Esophagus squamous epithelium (tissue), 5 donors: Measurements from ENCODE around the gene PTPRN2. TPM values are rescaled to one million over a fixed set of nuclear protein-coding genes. Genes with fewer than 3 reads are reported as not detected.

Experiments used
- DNase-seq: peaks from one replicate; lab custom pipeline; 2025; lab: John Stamatoyannopoulos, UW
- H3K27ac ChIP-seq, 4 donors: fragments of 200-600 bp; sonication (generic); one replicate each; pipeline ENCODE4 v1.5.1; 2016 to 2019; ENCODE audit warnings: mild to moderate bottlenecking in 1 of 4
- H3K27me3 ChIP-seq, 4 donors: fragments of 200-600 bp; sonication (generic); 1 replicate in 3 of 4; 2 replicates in 1 of 4; pipeline versions ENCODE4 v1.5.1 to v1.6.0; 2017 to 2021; ENCODE audit warnings: antibody characterized with exemption in 1 of 4
- H3K36me3 ChIP-seq, 3 donors: fragments of 200-600 bp; sonication (generic); one replicate each; pipeline ENCODE4 v1.5.1; 2016 to 2019
- H3K4me1 ChIP-seq, 3 donors: fragments of 200-600 bp; sonication (generic); one replicate each; pipeline ENCODE4 v1.5.1; 2017 to 2019
- H3K4me3 ChIP-seq, 4 donors: fragments of 200-600 bp; sonication (generic); 1 replicate in 3 of 4; 2 replicates in 1 of 4; pipeline ENCODE4 v1.5.1; 2016 to 2019; ENCODE audit warnings: mild to moderate bottlenecking in 2 of 4, moderate library complexity in 1 of 4
- H3K9me3 ChIP-seq, 3 donors: fragments of 200-600 bp; sonication (generic); one replicate each; pipeline ENCODE4 v1.5.1; 2016 to 2019
- CTCF ChIP-seq, 6 experiments: fragments of 450-650 bp in 4 of 6; fragments of 200-600 bp in 2 of 6; sonication (generic) in 2 of 6; IDR thresholded peaks; one replicate each; pipeline ENCODE4 v1.5.1; 2016 to 2019; ENCODE audit warnings: antibody characterized with exemption in 6 of 6, mild to moderate bottlenecking in 4 of 6, moderate library complexity in 4 of 6
- POLR2A ChIP-seq, 4 donors: fragments of 450-650 bp; IDR thresholded peaks; one replicate each; pipeline ENCODE4 v1.6.1; 2017; ENCODE audit warnings: antibody characterized with exemption in 4 of 4, mild to moderate bottlenecking in 4 of 4, moderate library complexity in 3 of 4
- WGBS, 2 donors: methylation state at CpG; one replicate each; pipeline ENCODE4 v1.1.5; 2018; 5-methylcytosine and 5-hydroxymethylcytosine counted together
- intact Hi-C: fragments of 100-400 bp; cut with DNase I; formaldehyde crosslinking; loops from one replicate; pipeline ENCODE4 v1.15.0; 2022
- total RNA-seq, 4 donors: library from RNA; depleted of rRNA; stranded (reverse); fragments of >200 nt; gene quantifications; one replicate each; pipeline ENCODE4 v1.1.0, GENCODE V29; 2016
- donor health status: DM: yes; HTN: yes; CAD: no.

PTPRN2 gene
- total RNA-seq, 4 donors from 2014 or later, result 0.38 to 2.7 (median 1.0) TPM

DNA sequence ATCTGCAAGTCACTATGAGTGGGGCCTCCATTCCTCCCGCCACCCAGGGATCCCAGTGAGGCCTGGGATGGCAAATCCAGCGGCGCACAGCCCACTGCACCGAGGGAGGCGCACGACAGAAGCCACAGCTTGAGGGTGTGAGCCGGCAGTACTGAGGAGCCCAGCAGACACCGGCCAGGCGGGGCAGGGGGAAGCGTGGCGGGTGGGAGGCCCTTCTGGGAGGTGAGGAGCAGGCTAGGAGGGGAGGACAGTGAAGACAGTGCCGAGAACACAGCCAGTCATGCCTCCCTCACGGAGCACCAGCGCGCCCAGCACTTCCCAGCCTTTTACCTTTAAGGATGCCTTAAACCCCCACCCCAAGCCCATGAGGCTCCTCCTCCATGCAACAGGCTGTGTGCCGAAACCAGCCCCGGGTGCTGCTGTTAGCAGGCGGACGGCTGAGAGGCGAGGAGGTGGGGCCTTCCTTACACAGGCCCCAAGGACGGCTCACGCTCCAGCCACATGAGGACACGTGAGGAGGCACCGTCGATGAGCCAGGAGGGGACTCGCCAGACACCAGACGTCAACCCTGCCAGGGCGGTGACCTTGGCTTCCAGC lies 258.5 kb downstream of the PTPRN2 start:
- Histone ChIP-seq H3K4me1 (peaks cover 5 to 21% (median 6%) of the 10 kb centered on the region in 3 donors), H3K9me3 (no peaks in the 10 kb centered on the region), H3K4me3 (no peak overlapping the region), H3K27me3 (no peaks in the 10 kb centered on the region), H3K27ac (no peak overlapping the region), H3K36me3 (no peaks in the 10 kb centered on the region)
- intact Hi-C loops, result no loop called here
- WGBS, 2 donors, result 86 to 92% methylated on average over 19 to 20 of the region's 28 CpGs
- no peak for TF ChIP-seq CTCF (IDR thresholded peaks at IDR 0.05)
- no peak for TF ChIP-seq POLR2A (IDR thresholded peaks at IDR 0.05)
- no peak for DNase-seq

GRCh38 chr7:158328376-158329013 lies 259.1 kb downstream of the PTPRN2 start:
- Histone ChIP-seq H3K36me3 (no peaks in the 10 kb centered on the region), H3K9me3 (no peaks in the 10 kb centered on the region), H3K4me3 (no peak overlapping the region), H3K4me1 (peaks cover 5 to 21% (median 6%) of the 10 kb centered on the region in 3 donors), H3K27ac (no peak overlapping the region), H3K27me3 (no peaks in the 10 kb centered on the region)
- no peak for DNase-seq
- WGBS, 2 donors, result 70 to 79% methylated on average over 6 to 8 of the region's 16 CpGs
- TF ChIP-seq POLR2A (IDR thresholded peaks at IDR 0.05), result no peak
- TF ChIP-seq CTCF (IDR thresholded peaks at IDR 0.05), result no peak
- intact Hi-C loops, result no loop called here

- Histone ChIP-seq H3K9me3 (no peaks in the 10 kb centered on the region), H3K4me1 (peaks cover 5 to 21% (median 6%) of the 10 kb centered on the region in 3 donors), H3K27ac (no peak overlapping the region), H3K4me3 (no peak overlapping the region), H3K36me3 (no peaks in the 10 kb centered on the region), H3K27me3 (no peaks in the 10 kb centered on the region)
- TF ChIP-seq POLR2A (IDR thresholded peaks at IDR 0.05) (no peak), CTCF (IDR thresholded peaks at IDR 0.05) (no peak)
- DNase-seq, result no peak
- intact Hi-C loops, result no loop called here
- 0 to 50% methylated on average over 1 of the region's 5 CpGs for WGBS, 2 donors
Observed at GRCh38 chr7:158327571-158328180, 259.9 kb downstream of the PTPRN2 start.

DNA sequence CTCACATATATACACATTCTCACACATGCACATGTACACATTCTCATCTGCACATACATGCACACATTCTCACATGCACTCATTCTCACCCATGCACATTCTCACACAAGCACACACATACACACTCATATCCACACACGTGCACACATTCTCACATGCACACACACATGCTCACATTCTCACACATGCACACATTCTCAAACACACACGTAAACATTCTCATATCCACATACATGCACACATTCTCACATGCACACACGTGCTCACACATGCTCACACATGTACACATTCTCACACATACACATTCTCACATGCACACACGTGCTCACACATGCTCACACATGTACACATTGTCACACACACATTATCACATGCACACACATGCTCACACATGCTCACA lies 260.6 kb downstream of the PTPRN2 start:
- DNase-seq, result no peak
- H3K4me3 ChIP-seq, result no peak overlapping the region
- peaks cover 5 to 21% (median 6%) of the 10 kb centered on the region in 3 donors for H3K4me1 ChIP-seq
- intact Hi-C loops, result no loop called here
- WGBS, 2 donors, result 75 to 78% methylated on average over 4 of the region's 4 CpGs
- no peak overlapping the region for H3K27ac ChIP-seq
- H3K9me3 ChIP-seq, result no peaks in the 10 kb centered on the region
- TF ChIP-seq CTCF (IDR thresholded peaks at IDR 0.05) (no peak), POLR2A (IDR thresholded peaks at IDR 0.05) (no peak)
- no peaks in the 10 kb centered on the region for H3K36me3 ChIP-seq
- H3K27me3 ChIP-seq, result peaks cover 0 to 2% (median 0%) of the 10 kb centered on the region in 4 donors
